Gastroesophageal sphincter (tissue), 4 donors: ENCODE data around the gene SMIM29. TPM values are rescaled to one million over a fixed set of nuclear protein-coding genes. Genes with fewer than 3 reads are reported as not detected.

Experiments
- ATAC-seq: fragments of 150-250 bp; one replicate; pipeline ENCODE4 v1.9.1; 2016; ENCODE audit warnings: mild to moderate bottlenecking, moderate library complexity
- H3K27ac ChIP-seq, 4 donors: fragments of 200-600 bp; sonication (generic) in 3 of 4; 1 replicate in 3 of 4; 2 replicates in 1 of 4; pipeline ENCODE4 v1.5.1; 2016 to 2019
- H3K27me3 ChIP-seq: fragments of 200-600 bp; sonication (generic); one replicate; pipeline ENCODE4 v1.5.1; 2019
- H3K36me3 ChIP-seq, 2 donors: fragments of 200-600 bp; sonication (generic); one replicate each; pipeline ENCODE4 v1.5.1; 2019; ENCODE audit warnings: control low read depth in 1 of 2
- H3K4me1 ChIP-seq, 3 donors: fragments of 200-600 bp; sonication (generic); 1 replicate in 2 of 3; 2 replicates in 1 of 3; pipeline ENCODE4 v1.5.1; 2016 to 2019; ENCODE audit warnings: control low read depth in 2 of 3
- H3K4me3 ChIP-seq, 2 donors: fragments of 200-600 bp; sonication (generic); one replicate each; pipeline ENCODE4 v1.5.1; 2019; ENCODE audit warnings: mild to moderate bottlenecking in 1 of 2, moderate library complexity in 1 of 2
- H3K9me3 ChIP-seq, 3 donors: fragments of 200-600 bp; sonication (generic); one replicate each; pipeline ENCODE4 v1.5.1; 2017 to 2019; ENCODE audit warnings: control low read depth in 2 of 3
- EP300 ChIP-seq: sonication (generic); formaldehyde crosslinking; IDR thresholded peaks from one replicate; pipeline ENCODE4 v1.6.1; 2017; ENCODE audit warnings: antibody characterized with exemption, mild to moderate bottlenecking
- POLR2A ChIP-seq, 2 donors: fragments of 450-650 bp; IDR thresholded peaks; one replicate each; pipeline ENCODE4 v1.6.1; 2017; ENCODE audit warnings: antibody characterized with exemption in 2 of 2, mild to moderate bottlenecking in 2 of 2, moderate library complexity in 1 of 2
- POLR2AphosphoS5 ChIP-seq: sonication (generic); formaldehyde crosslinking; IDR thresholded peaks from one replicate; pipeline ENCODE4 v1.6.1; 2017; ENCODE audit warnings: antibody characterized with exemption
- WGBS, 2 donors: methylation state at CpG; one replicate each; pipeline ENCODE4 v1.1.5; 2018; ENCODE audit warnings: low coverage in 1 of 2; 5-methylcytosine and 5-hydroxymethylcytosine counted together
- total RNA-seq, 4 donors: library from RNA; depleted of rRNA; stranded (reverse); fragments of >200 nt; gene quantifications; one replicate each; pipeline ENCODE4 v1.1.0, GENCODE V29; 2016
- TF ChIP-seq, protein P1 (sequence below), 4 experiments: fragments of 200-600 bp in 2 of 4; fragments of 450-650 bp in 2 of 4; sonication (generic) in 1 of 4; IDR thresholded peaks; one replicate each; pipeline ENCODE4 v1.5.1; 2017 to 2019; ENCODE audit warnings: antibody characterized with exemption in 4 of 4, mild to moderate bottlenecking in 2 of 4, moderate library complexity in 2 of 4

The SMIM29 gene
- total RNA-seq, 4 donors from 2014 or later: 9.7 to 34.7 (median 22.6) TPM

GRCh38 chr6:34235307-34236130, 13.3 kb downstream of the SMIM29 start:
- peak overlapping the region; percentile 45 to 93 (median 90) for H3K27ac ChIP-seq

DNA sequence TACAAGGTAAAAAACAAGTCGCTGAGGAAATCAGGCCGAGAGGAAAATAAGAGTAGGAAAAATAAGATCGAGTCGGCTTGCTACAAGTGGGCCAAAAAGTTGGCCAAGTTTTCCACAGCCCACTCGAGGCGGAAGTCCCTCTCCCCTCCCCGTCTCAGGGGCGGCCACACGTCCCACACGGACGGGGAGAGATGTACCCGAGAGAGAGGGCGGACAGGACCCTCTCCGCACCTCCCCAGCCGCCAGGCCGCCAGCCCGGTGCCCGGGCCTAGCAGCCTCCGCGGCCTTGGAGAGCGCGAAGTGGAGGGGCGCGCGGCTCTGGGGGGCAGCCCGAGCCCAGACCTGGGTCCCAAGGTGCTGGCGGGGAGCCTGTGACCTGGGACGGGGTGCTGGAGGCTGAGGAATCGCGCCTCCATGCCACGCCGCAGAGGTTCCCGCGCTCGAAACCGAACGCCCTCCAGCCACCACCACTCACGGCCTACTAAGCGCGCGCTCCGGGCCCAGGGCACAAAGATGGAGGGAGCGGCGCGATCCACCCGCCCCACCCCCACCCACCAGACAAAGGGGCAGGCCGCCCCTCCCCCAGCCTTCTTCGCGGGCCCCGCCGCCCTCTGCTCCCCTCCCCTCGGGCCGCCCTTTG, 14.0 kb downstream of the SMIM29 start:
- Histone ChIP-seq H3K27me3 (no peaks in the 10 kb centered on the region), H3K4me3 (no peak overlapping the region), H3K4me1 (peaks cover 0 to 30% (median 4%) of the 10 kb centered on the region in 3 donors), H3K27ac (peak overlapping the region in 3 of 4 donors; percentile 86 to 93 (median 93)), H3K36me3 (no peaks in the 10 kb centered on the region), H3K9me3 (no peaks in the 10 kb centered on the region)
- TF ChIP-seq EP300: no peak
- TF ChIP-seq POLR2AphosphoS5: no peak
- TF ChIP-seq, protein P1, sequence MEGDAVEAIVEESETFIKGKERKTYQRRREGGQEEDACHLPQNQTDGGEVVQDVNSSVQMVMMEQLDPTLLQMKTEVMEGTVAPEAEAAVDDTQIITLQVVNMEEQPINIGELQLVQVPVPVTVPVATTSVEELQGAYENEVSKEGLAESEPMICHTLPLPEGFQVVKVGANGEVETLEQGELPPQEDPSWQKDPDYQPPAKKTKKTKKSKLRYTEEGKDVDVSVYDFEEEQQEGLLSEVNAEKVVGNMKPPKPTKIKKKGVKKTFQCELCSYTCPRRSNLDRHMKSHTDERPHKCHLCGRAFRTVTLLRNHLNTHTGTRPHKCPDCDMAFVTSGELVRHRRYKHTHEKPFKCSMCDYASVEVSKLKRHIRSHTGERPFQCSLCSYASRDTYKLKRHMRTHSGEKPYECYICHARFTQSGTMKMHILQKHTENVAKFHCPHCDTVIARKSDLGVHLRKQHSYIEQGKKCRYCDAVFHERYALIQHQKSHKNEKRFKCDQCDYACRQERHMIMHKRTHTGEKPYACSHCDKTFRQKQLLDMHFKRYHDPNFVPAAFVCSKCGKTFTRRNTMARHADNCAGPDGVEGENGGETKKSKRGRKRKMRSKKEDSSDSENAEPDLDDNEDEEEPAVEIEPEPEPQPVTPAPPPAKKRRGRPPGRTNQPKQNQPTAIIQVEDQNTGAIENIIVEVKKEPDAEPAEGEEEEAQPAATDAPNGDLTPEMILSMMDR (IDR thresholded peaks at IDR 0.05): no peak
- TF ChIP-seq POLR2A (IDR thresholded peaks at IDR 0.05): no peak
- 57 to 58% methylated on average over 2 to 10 of the region's 53 CpGs for WGBS, 2 donors
- ATAC-seq: no peak

More at GRCh38 chr6:34235307-34236130, 13.3 kb downstream of the SMIM29 start:
- H3K9me3 ChIP-seq: no peaks in the 10 kb centered on the region
- no peaks in the 10 kb centered on the region for H3K27me3 ChIP-seq
- peaks cover 0 to 1% of the 10 kb centered on the region in 2 donors for H3K36me3 ChIP-seq
- 36% methylated on average over 11 of the region's 75 CpGs; no CpG with 5 or more reads in 1 of the 2 donors for WGBS, 2 donors
- ATAC-seq: peak; percentile 37
- peak in 1 of 2 donors; percentile 25 for TF ChIP-seq POLR2A (IDR thresholded peaks at IDR 0.05)
- peak; percentile 15 for TF ChIP-seq POLR2AphosphoS5
- TF ChIP-seq, protein P1 (IDR thresholded peaks at IDR 0.05): no peak
- no peak for TF ChIP-seq EP300
- peaks cover 0 to 30% (median 4%) of the 10 kb centered on the region in 3 donors for H3K4me1 ChIP-seq
- peak overlapping the region; percentile 1 to 70 for H3K4me3 ChIP-seq

DNA sequence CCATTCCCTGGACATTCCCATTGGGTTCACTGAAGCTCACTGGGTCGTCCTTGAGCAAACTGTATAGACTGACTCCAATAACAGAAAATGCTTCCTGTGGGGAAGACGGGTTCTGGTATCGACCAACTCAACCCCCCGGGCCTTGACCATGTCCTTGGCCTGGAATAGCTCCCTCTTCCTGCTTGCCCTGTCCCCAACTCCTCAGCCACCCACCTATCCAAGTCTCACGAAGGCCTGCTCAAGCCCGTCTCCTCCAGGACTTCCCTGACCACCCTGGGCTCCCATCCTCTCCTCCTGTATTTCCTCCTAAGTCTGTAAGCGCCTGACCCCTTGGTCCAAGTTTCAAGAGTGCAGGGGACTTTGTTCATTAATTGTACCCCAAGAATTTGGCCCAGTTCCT, 14.9 kb downstream of the SMIM29 start:
- Histone ChIP-seq H3K4me3 (no peak overlapping the region), H3K9me3 (no peaks in the 10 kb centered on the region), H3K27me3 (no peaks in the 10 kb centered on the region), H3K36me3 (no peaks in the 10 kb centered on the region), H3K27ac (peak overlapping the region in 2 of 4 donors; percentile 10 to 86), H3K4me1 (peaks cover 0 to 30% (median 4%) of the 10 kb centered on the region in 3 donors)
- no peak for ATAC-seq
- 87 to 92% methylated on average over 4 to 7 of the region's 7 CpGs for WGBS, 2 donors
- TF ChIP-seq EP300 (no peak), POLR2A (IDR thresholded peaks at IDR 0.05) (no peak), POLR2AphosphoS5 (no peak)
- TF ChIP-seq, protein P1 (IDR thresholded peaks at IDR 0.05): no peak

- Histone ChIP-seq H3K36me3 (no peaks in the 10 kb centered on the region), H3K9me3 (no peaks in the 10 kb centered on the region), H3K27ac (no peak overlapping the region), H3K4me3 (no peak overlapping the region), H3K4me1 (peaks cover 0 to 22% (median 0%) of the 10 kb centered on the region in 3 donors), H3K27me3 (no peaks in the 10 kb centered on the region)
- ATAC-seq: no peak
- 80 to 100% methylated on average over 1 of the region's 5 CpGs for WGBS, 2 donors
- TF ChIP-seq EP300: no peak
- no peak for TF ChIP-seq POLR2A (IDR thresholded peaks at IDR 0.05)
- TF ChIP-seq POLR2AphosphoS5: no peak
- TF ChIP-seq, protein P1 (IDR thresholded peaks at IDR 0.05): no peak
Observed at GRCh38 chr6:34232901-34233300, 15.9 kb downstream of the SMIM29 start.
